RWPE1 (cell line): Measurements from ENCODE around the gene TEX2.

Source experiments
- CTCF ChIA-PET: fragments of 350-600 bp; sonication (Branson Sonifier 250); formaldehyde crosslinking; extraction: SDS; loops from one replicate; lab custom pipeline; 2021; lab: Yijun Ruan, JAX
- POLR2A ChIA-PET: fragments of 400-600 bp; formaldehyde crosslinking; extraction: SDS; loops from one replicate; lab custom pipeline; 2020; ENCODE audit warnings: antibody characterized with exemption; ENCODE audit not compliant: low non-redundant PET; lab: Yijun Ruan, JAX
- DNase-seq: peaks from one replicate; pipeline ENCODE4 v3.0.0; 2012; ENCODE audit warnings: low spot score
- H3K27ac ChIP-seq: fragments of 450-650 bp; 2 replicates; pipeline ENCODE4 v1.5.1; 2017
- TF ChIP-seq, protein P1 (sequence below): fragments of 450-650 bp; conservative IDR thresholded peaks from 2 replicates; pipeline ENCODE4 v1.5.1; 2017; ENCODE audit warnings: low read depth, mild to moderate bottlenecking

Gene TEX2

DNA sequence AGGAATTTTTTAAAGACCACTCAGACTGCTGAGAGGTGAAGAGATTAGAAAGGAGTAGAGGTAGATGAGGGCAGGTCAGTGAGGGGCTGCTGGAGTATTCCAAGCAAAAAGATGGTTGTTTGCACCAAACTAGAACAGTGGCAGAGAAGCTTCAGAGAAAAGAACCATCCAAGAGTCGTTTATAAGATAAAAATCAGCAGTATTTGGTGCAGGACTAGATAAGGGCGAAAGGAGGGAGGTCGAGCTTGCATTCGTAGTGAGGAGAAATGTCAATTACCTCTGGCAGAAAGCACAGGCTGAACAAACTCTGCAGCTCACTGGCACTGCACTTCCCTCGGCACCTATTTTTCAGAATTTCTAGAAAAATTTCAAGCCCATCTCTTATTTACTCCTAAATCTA, 9.6 kb downstream of the TEX2 start:
- ChIA-PET POLR2A (no interaction called here), CTCF (no interaction called here)
- TF ChIP-seq, protein P1, sequence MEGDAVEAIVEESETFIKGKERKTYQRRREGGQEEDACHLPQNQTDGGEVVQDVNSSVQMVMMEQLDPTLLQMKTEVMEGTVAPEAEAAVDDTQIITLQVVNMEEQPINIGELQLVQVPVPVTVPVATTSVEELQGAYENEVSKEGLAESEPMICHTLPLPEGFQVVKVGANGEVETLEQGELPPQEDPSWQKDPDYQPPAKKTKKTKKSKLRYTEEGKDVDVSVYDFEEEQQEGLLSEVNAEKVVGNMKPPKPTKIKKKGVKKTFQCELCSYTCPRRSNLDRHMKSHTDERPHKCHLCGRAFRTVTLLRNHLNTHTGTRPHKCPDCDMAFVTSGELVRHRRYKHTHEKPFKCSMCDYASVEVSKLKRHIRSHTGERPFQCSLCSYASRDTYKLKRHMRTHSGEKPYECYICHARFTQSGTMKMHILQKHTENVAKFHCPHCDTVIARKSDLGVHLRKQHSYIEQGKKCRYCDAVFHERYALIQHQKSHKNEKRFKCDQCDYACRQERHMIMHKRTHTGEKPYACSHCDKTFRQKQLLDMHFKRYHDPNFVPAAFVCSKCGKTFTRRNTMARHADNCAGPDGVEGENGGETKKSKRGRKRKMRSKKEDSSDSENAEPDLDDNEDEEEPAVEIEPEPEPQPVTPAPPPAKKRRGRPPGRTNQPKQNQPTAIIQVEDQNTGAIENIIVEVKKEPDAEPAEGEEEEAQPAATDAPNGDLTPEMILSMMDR: no peak
- no peak overlapping the region for H3K27ac ChIP-seq
- no peak for DNase-seq

DNA sequence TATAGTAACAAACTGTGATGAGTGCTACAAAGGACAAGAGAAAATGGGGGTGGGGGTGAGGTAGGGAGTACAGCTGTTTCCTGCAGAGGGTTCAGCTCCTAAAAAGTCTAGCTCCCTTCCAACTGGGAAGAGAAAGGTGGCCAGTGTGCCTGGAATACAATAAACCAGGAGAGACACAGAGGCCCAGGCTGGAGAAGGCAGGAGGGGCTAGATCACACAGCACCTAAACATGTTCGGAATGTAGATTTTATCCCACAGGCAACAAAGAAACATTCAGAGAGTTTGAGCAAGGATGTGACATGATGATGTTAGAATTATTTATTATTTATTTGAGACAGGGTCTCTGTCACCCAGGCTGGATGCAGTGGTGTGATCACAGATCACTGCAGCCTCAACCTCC, 10.2 kb downstream of the TEX2 start:
- no peak overlapping the region for H3K27ac ChIP-seq
- TF ChIP-seq, protein P1: no peak
- CTCF ChIA-PET: interaction anchor here (0.6 kb wide), 1 partner anchor 326 kb away, joined by 5 read pairs; no protein-coding TSS in a partner anchor
- no peak for DNase-seq
- POLR2A ChIA-PET: no interaction called here

GRCh38 chr17:64250233-64250835, 12.7 kb downstream of the TEX2 start:
- POLR2A ChIA-PET: no interaction called here
- no peak for DNase-seq
- CTCF ChIA-PET: no interaction called here
- H3K27ac ChIP-seq: peak overlapping the region; percentile 51
- TF ChIP-seq, protein P1: no peak

DNA sequence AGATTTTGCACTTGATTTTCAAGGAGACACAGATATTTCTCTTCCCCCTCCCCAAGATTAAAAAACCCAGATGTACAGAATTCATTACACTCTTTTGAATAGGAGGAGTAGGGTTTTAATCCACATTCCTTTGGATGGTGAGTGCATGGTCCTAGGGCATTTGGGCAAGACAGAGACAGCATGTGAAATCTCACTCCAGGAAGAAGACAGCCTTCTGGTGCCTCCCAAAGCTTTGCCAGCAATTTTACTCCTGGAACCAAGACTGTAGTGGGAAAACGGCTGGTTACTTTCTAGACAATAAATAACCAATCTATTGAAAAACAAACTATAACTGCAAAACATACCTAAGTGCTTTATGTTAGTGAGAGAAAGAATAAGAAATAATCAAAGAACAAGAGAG, 15.2 kb downstream of the TEX2 start:
- H3K27ac ChIP-seq: no peak overlapping the region
- CTCF ChIA-PET: no interaction called here
- TF ChIP-seq, protein P1: no peak
- no peak for DNase-seq
- POLR2A ChIA-PET: no interaction called here

- TF ChIP-seq, protein P1: no peak
- DNase-seq: peak; percentile 49
- ChIA-PET POLR2A (no interaction called here), CTCF (interaction anchor here (0.6 kb wide), 1 partner anchor 60 kb away, joined by 3 read pairs; no protein-coding TSS in a partner anchor)
- H3K27ac ChIP-seq: no peak overlapping the region
Measured at GRCh38 chr17:64245218-64246145, 17.6 kb downstream of the TEX2 start.

DNA sequence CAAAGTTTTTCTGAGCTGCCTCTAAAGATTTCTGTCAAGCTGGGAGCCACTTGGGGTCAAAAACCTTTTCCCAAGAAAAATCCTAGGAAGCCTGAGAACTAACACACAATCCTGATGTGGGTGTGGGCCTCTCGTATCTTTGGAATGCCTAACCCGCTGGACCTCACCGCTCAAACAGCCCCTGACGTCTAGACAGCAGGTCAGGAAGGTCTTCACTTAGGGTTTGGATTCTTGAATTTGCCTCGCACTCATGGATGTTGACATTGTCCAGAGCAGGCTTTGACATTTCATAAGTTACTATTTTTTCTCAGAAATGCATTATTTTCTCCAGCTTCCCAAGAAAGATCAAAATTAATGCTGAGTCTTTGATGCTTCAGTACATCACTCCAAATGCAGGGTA, 18.9 kb downstream of the TEX2 start:
- POLR2A ChIA-PET: no interaction called here
- TF ChIP-seq, protein P1: no peak
- CTCF ChIA-PET: no interaction called here
- DNase-seq: no peak
- H3K27ac ChIP-seq: peak overlapping the region; percentile 15; the same call in 1 of the 2 replicates
